HepG2 (cell line): ENCODE results near the gene CCNYL1. TPM values are rescaled to one million over a fixed set of nuclear protein-coding genes. Genes with fewer than 3 reads are reported as not detected.
A peak's percentile ranks its signal among the peaks of the same experiment; 100 is the strongest.

Source experiments
- ELF1 ChIP-seq: sonication (generic); formaldehyde crosslinking; IDR thresholded peaks from 2 replicates; pipeline ENCODE4 v1.4.0; 2020; ENCODE audit warnings: missing genetic modification reagents
- HNF4A ChIP-seq: sonication (generic); formaldehyde crosslinking; IDR thresholded peaks from 2 replicates; pipeline ENCODE4 v1.4.0; 2020; ENCODE audit warnings: missing genetic modification reagents
- HNF4G ChIP-seq, 2 experiments: sonication (generic) in 1 of 2; formaldehyde crosslinking in 1 of 2; IDR thresholded peaks; 2 replicates each; pipeline versions ENCODE4 v1.4.0 to v1.6.1; 2011 to 2020; ENCODE audit warnings: borderline replicate concordance in 2 of 2, low read depth in 2 of 2, mild to moderate bottlenecking in 2 of 2, low read length in 1 of 2, missing genetic modification reagents in 1 of 2, moderate library complexity in 1 of 2
- HOMEZ ChIP-seq: IDR thresholded peaks from 2 replicates; pipeline ENCODE4 v1.6.1; 2016; ENCODE audit warnings: low read depth
- NR2C2 ChIP-seq: sonication (generic); formaldehyde crosslinking; IDR thresholded peaks from 2 replicates; pipeline ENCODE4 v1.4.0; 2020; ENCODE audit warnings: missing genetic modification reagents, mild to moderate bottlenecking, moderate library complexity, borderline replicate concordance
- PCBP1 ChIP-seq: fragments of 200-400 bp; formaldehyde crosslinking; IDR thresholded peaks from 2 replicates; pipeline ENCODE4 v1.6.1; 2017; ENCODE audit warnings: mild to moderate bottlenecking, low read depth, low read length, borderline replicate concordance
- ZBTB38 ChIP-seq: sonication (generic); formaldehyde crosslinking; IDR thresholded peaks from 2 replicates; pipeline ENCODE4 v1.5.1; 2020; ENCODE audit warnings: mild to moderate bottlenecking, missing genetic modification reagents
- ZMYM2 ChIP-seq: sonication (generic); formaldehyde crosslinking; IDR thresholded peaks from 2 replicates; pipeline ENCODE4 v1.8.0; 2022; ENCODE audit warnings: mild to moderate bottlenecking, missing genetic modification reagents
- ZNF318 ChIP-seq: sonication (generic); formaldehyde crosslinking; IDR thresholded peaks from 2 replicates; pipeline ENCODE4 v1.4.0; 2020; ENCODE audit warnings: mild to moderate bottlenecking, missing genetic modification reagents
- ZNF605 ChIP-seq: sonication (generic); formaldehyde crosslinking; IDR thresholded peaks from 2 replicates; pipeline ENCODE4 v1.8.0; 2022; ENCODE audit warnings: mild to moderate bottlenecking, missing genetic modification reagents
- ZNF629 ChIP-seq: sonication (generic); formaldehyde crosslinking; conservative IDR thresholded peaks from 2 replicates; pipeline ENCODE4 v1.5.0; 2020; ENCODE audit warnings: missing genetic modification reagents
- polyA plus RNA-seq, 8 experiments: library from polyadenylated mRNA; depleted of rRNA in 3 of 8; stranded (reverse) in 7 of 8; unstranded in 1 of 8; fragments of >200 nt; fragmentation: Illumina TruSeq in 4 of 8; extraction: Trizol in 4 of 8; gene quantifications; 2 replicates each; pipeline versions ENCODE4 v1.2.1 to v1.2.3, GENCODE V29; 2011 to 2016; ENCODE audit warnings: low read depth in 4 of 8, missing spikeins in 1 of 8, mixed read lengths in 1 of 8; ENCODE audit not compliant: insufficient read depth in 1 of 8
- total RNA-seq, 5 experiments: library from RNA; depleted of rRNA; stranded (reverse); fragments of >200 nt; fragmentation: Illumina TruSeq; extraction: Trizol; gene quantifications; 2 replicates each; pipeline ENCODE4 v1.2.3, GENCODE V29; 2016; ENCODE audit warnings: low read depth in 1 of 5
- TF ChIP-seq, protein P1 (sequence below): IDR thresholded peaks from 2 replicates; pipeline ENCODE4 v1.6.1; 2012; ENCODE audit warnings: low read length, improper control_type of control experiment

Gene CCNYL1
- total and polyA plus RNA-seq, 2 of the 13 experiments (the other 11 are each of a cell fraction or from before 2014, with no cell fraction given) = 12.5 to 16.2 TPM

DNA sequence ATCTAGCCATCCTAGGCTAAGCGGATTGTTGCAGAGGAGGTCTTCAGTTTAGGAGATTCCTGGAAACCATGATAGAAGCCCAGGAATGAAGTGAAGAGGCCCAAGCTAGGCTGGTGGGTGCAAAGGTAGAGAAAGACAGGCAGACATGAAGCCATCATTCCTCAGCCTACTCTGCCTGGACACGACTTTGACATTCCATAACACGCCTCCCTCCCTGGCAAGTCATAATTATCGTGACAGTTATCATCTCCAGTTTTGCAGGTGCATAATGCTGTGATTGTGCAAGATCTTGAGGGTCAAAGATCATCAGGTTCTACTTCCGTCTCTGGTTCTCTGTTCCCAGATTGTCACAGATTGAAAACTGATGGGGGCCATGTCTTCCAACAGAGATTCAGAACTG, 73.5 kb downstream of the CCNYL1 start (continued):
- TF ChIP-seq, protein P1, sequence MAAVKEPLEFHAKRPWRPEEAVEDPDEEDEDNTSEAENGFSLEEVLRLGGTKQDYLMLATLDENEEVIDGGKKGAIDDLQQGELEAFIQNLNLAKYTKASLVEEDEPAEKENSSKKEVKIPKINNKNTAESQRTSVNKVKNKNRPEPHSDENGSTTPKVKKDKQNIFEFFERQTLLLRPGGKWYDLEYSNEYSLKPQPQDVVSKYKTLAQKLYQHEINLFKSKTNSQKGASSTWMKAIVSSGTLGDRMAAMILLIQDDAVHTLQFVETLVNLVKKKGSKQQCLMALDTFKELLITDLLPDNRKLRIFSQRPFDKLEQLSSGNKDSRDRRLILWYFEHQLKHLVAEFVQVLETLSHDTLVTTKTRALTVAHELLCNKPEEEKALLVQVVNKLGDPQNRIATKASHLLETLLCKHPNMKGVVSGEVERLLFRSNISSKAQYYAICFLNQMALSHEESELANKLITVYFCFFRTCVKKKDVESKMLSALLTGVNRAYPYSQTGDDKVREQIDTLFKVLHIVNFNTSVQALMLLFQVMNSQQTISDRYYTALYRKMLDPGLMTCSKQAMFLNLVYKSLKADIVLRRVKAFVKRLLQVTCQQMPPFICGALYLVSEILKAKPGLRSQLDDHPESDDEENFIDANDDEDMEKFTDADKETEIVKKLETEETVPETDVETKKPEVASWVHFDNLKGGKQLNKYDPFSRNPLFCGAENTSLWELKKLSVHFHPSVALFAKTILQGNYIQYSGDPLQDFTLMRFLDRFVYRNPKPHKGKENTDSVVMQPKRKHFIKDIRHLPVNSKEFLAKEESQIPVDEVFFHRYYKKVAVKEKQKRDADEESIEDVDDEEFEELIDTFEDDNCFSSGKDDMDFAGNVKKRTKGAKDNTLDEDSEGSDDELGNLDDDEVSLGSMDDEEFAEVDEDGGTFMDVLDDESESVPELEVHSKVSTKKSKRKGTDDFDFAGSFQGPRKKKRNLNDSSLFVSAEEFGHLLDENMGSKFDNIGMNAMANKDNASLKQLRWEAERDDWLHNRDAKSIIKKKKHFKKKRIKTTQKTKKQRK = no peak
- TF ChIP-seq ZMYM2 (CRISPR knock-in tag) = no peak
- TF ChIP-seq PCBP1 = no peak
- peak; percentile 34; the same call in 1 of the 2 replicates for TF ChIP-seq ELF1 (CRISPR knock-in tag)
- peak; percentile 60 for TF ChIP-seq ZBTB38
- TF ChIP-seq NR2C2 (CRISPR knock-in tag) = peak; percentile 41; the same call in 1 of the 2 replicates
- 0 out of 2 replicates have a peak, but pooled peaks have one; percentile 58 for TF ChIP-seq ZNF605 (CRISPR knock-in tag)
- peak; percentile 81 for TF ChIP-seq HNF4G (IDR thresholded peaks at IDR 0.05; ENCODE audit: borderline replicate concordance, low read depth, low read length)
- TF ChIP-seq HNF4G (CRISPR knock-in tag; IDR thresholded peaks at IDR 0.05; ENCODE audit: borderline replicate concordance, low read depth) = no peak
- TF ChIP-seq HOMEZ (CRISPR knock-in tag) = no peak
- TF ChIP-seq ZNF629 (CRISPR knock-in tag) = no peak
- TF ChIP-seq HNF4A (CRISPR knock-in tag) = peak; percentile 82
- TF ChIP-seq ZNF318 = no peak
